Activated CD4-positive, alpha-beta T cell treated with anti-CD3 and anti-CD28 coated beads, Interleukin-10, Interleukin-2, amounts not matched to agents 100 ng/mL and 50 ng/mL, durations not matched to agents 16 hours and 8 hours (primary cell): Measurements from ENCODE around the gene SPNS3.

Source experiments
- DNase-seq: peaks from one replicate; pipeline ENCODE4 v3.0.0-alpha.2; 2020

The SPNS3 gene

DNA sequence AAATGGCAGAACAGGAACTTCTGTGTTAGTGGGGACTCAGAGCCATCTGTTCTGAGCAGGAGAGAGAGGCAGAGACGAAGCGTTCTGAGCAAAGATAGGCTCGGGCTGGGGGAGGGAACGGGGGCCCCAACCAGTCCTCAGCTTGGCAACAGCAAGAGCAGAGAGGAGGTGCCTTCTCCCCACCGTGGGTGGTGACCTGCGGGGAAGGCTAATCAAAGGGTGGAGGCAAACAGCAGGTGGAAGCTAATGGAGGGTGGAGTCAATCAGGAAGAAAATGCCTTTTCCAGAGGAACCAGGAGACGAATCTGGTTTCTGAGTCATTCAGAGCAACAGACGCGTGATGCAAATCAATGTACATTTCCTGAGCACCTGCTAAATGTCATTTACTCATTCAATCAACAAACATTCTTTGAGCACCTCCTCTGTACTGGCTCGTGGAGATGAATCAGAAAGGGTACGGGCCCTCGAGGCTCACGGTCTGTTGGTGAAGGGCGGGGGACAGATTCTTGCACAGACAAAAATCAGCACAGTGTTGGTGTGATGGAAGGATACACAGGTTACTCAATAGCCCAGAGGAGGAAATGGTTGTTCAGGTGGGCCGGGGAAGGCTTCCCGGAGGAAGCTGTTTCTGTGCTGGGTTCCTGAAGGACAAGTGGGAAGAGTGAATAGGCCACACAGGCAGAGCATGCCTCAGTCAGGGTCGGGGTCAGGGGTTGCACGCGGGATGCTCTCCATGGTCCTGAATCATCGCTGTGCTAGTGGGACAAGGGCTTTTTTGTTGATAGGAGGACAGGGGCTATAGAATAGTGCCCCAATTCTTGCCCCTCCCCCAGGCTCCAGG, 59.2 kb downstream of the SPNS3 start:
- DNase-seq = no peak

DNA sequence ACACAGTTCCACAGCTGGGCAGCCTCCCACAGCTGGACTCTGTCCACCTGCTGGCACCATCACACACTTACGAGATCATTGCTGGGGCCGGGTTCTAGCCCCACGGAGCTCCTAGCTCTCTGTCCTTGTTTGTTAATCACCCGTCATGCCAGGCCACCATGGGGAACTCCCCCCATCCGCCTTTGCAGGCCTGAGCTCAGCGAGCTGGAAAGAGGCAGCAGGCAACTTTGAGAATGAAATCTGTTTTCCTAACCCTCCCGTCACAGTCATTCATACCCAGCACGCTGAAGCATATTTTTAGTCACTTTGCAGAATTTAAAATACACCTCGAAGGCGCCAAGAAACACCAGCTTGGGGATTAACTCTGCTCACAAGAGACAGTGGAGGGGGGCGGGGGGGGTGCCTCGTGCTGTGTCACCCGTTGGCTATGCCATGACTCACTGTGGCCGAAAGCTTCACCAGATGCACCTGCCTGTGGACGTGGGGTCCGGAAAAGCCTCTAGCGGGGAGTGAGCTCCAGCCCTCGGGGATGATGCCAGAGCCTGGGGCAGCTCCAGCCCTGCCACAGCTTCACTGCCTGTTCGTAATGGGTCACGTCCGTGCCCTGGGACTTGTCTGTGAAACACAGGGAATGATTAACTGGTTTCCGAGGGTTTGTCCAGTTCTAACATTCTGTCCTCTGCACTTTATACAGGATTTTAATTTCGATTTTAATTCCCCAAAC, 63.5 kb downstream of the SPNS3 start:
- DNase-seq = no peak

DNA sequence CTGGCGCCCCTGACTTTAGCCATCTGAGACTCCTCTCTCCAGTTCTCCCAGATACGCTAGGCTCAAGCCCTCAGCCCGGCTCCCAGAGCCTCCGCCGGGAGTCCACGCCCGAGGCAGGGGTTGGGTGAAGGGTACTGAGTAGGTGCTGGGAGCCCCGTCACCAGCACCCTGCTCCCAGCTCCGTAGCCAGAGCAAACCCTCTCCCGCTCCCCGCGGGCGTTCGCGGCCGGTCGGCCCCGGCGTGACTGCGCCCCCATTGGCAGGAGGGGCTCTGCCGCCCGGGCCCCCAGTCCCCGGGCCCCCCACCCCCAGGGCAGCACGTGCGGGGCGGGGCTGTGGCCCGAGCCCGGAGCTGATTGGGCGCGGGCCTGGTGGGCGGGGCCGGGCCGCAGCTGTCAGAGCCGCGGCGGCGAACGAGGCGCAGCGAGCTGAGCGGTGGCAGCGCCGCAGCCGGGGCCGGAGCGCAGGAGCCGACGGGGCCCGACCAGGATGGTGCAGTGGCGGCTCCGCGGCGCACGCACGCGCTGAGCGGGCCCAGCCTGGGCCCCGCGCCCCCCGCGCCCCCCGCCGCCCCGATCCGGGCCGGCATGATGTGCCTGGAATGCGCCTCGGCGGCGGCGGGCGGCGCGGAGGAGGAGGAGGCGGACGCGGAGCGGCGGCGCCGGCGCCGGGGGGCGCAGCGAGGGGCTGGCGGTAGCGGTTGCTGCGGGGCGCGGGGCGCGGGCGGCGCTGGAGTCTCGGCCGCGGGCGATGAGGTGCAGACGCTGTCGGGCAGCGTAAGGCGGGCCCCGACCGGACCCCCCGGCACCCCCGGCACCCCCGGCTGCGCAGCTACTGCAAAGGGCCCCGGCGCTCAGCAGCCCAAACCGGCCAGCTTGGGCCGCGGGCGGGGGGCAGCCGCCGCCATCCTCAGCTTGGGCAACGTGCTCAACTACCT, 65.0 kb downstream of the SPNS3 start, which contains the start of gene SPNS2:
Gene SPNS2, plus strand, starts transcription at position 421 of the 937 bp plus-strand sequence. Its CDS starts 167 bp downstream, at position 588.
- peak; percentile 64 for DNase-seq

DNA sequence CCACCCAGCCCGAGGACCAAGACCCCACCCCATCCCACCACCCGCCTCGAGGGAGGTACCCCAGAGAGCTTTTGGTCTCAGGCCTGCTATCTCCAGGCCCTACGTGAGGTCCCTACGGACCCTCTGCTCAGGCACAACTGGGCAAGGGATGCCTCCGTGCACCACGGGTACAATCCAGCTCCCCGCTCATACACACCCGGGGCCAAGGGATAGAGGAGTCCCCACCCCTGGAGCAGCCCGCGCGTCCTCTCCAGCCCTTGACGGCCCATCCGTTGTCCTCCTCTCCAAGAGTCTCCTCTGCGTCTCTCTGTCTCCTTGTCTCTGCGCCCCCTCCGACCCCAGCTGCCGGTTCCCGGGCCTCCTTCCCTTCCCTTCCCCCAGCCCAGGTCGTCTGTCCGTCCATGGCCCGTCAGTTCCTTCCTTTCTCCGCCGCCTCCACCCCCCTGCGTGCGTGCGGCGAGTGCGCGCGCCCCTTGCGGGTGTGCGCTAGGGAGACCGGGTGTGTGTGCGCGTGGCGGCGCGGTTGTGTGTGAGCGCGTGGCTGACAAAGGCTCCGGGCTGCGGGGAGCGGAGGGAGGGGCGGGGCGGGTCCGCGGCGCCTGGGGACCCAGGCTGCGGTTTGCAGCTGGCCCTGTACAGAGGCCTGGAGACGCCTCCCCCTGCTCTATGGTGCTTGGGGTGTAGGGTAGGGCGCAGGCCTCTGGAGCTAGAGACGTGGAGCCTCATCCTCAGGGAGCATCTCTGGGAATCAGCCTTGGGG, 65.9 kb downstream of the SPNS3 start:
- no peak for DNase-seq

DNA sequence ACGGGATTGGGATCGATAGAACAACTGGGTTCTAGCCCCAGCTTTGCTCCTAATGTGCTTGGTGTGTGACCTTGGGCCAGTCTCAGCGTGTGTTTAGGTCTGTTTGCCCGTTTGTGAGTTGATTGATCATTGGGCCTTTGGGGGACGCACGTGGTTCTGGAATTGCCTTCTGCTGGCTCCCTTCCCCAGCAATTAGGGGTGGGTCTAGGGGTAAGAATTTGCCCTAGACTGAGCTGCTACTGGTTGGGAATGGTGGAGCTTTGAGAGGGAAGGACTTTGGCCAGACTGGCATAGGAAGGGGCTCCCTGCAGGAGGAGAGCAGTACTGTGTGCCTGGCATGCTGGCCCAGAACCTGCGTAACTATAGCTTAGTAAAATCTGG, 66.4 kb downstream of the SPNS3 start:
- DNase-seq = no peak

DNA sequence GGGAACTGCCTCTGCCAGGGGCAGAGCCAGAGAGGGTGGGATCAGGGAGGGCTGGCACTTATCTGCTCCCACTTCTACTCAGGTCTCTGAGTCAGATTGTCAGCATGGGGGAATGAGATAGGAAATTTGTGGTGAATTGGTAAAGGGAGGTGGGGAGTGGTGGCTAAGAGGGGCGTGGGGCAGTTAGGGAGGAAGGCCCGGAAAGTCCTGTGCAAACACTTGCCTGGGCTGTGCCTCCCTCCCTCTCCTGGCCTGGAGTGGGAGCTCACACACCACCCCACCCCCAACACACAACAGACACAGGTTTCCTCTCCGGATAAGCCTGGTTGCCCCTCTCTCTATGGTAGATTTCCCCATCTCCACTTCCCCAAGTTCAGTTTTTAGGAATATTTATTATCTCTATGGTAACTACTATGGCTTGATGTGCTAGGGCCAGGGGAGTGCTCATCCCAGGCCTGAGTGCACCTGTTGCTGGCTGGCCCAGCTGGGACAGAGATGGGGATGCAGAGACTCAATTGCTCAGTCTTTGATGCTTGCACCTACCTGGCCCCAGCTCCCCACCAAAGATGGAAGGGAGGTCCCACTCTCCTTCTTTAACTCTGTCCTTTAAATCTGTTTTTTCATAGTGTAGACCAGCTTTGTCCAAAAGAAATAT, 67.7 kb downstream of the SPNS3 start:
- no peak for DNase-seq

DNA sequence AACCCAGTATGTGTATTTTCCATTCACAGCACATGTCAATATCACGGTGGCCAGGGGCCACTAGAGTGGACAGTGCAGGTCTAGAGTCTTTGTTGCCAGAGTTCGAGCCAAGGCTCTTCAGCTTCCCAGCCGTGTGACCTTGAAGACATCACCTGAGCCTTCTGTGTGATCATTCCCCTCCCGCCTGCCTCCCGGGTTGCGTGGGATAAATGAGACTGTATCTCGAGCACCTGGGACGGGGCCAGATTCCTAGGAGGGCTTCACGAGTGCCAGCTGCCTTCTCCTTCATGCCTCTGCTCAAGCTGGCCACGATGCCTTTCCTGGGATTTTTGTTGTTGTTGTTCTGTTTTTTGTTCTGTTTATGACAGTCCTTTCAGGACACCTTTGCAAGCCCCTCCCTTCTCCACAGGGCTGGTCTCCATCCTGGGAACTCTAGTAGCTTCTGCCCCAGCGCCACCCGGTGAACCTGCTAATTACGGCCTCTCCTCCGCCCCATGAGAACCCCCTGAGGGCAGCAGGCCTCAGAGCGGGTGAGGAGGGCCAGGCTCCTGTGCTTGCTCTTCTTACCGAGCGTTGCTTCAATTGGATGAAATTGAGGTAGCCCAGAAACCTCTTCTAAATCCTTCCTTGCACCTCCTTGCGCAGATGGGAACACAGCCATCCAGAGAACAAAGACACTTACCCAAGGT, 68.9 kb downstream of the SPNS3 start:
- no peak for DNase-seq

DNA sequence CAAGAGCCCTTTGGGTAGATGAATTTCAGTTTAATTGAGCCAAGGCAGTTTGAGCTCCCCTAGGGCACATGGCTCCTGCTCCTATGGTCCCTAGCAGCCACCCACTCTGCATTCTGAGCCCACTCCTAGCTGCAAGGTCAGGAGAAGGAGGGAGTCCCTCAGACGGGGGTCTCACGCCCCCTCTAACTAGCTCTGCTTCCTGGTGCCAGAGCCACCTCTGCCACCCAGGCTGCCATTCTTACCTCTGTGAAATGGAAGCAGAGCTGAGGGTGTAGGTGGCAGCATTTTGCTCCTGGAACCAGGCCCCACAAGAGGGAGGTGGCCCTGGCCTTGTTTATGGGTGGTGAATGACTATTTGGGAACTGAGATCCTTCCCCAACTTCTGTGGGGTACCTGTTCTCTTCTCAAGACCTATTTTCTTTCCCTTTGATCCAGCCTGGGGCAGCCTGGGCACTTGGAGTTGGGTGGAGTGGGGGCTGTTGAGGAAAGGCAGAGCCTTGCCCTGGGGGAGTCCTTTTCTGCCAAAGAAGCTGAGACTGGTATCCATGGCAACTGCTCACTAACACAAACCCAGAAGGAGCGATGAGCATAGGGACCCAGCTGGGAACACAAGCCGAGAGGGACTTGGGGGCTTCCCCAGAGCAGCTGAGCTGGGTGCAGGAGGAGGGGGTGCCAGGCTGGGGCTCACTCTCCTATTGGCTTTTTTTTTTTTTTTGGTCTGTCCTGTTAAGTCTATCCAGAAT, 69.7 kb downstream of the SPNS3 start:
- no peak for DNase-seq

DNA sequence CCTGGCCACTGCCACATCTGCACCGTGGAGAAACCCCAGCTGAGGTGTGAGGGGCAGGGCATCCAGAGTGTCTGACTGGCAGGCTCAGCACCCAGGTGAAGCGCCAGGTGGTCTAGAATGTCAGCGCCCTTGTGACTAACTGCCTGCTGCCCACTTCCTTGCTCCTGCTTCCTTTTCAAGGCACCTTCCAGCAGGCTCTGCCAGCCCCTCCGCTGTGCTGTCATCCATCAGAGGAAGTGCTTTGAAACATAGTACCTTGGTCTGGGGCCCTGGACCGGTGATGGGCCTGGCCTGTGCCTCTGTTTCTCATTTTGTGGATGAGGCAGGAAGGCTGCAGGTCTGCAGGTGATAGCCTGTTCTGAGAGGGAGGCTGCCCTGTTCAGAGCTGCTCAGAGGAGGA, 70.4 kb downstream of the SPNS3 start:
- DNase-seq = no peak

DNA sequence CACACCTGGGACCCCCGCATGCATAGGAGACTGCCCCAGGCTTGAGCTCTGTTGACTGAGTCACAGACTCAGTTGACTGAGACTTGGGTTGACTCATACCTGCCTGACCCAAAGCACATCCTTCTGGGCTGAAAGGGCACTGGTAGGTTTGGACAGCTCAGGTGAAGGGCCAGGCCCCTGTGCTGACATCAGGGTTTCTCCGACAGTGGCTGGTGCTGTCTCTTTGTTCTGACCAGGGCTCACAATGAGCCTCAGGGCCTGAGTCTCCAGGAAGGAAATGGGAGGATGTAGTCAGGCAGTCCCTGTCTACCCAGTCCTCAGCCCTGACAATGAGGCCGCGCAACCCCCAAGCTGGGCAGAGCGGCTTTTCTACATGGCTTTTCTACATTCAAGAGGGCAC, 71.4 kb downstream of the SPNS3 start:
- DNase-seq = no peak

DNA sequence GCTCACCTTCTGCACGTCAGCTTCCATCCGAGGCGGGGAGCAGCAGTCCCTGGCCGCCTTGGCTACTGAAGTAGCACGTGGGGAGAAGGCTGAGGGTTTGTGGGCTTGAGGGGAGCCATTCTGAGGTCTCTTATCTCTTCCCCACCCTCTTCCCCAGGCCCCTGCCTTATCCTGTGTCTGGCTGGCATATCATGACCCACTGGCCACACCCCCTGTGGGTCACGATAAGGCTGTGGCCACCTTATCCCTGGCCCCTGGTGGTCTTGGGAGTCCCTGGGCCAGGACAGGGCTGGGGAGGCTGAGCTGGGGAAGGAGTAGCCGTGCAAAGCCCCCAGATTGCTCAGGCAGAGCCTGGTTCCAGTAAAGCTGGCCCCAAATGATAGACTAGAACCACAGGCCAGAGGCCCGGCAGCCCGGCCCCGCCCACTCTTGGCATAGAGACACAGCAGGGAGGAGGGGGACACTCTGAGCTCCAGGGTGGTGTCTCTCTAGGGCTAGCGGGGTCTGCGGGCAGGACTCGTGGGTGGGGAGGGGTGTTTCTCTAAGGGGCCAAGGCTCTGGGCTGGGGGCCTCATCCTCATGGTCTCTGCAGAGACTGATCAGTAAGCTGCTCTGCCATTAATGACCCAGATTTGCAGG, 72.6 kb downstream of the SPNS3 start:
- DNase-seq = no peak

DNA sequence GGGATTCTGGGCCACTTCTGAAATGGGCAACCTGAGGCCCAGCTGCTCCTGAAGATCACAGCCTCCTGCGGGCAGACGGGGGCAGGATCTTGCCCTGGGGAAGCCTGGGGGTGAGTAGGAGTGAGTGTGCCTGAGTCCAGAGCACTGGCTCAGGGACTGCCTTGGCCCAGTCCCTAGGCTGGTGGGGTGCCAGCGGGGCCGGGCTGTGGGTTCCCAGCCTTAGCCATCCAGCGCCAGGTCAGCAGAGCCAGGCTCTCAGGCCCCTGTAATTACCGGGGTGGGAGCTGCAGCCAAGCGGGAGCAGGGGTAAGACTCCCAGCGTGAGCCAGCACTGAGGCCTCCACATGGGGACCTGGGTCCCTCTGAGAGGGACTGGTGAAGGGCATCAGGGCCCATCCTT, 73.2 kb downstream of the SPNS3 start:
- DNase-seq = no peak

DNA sequence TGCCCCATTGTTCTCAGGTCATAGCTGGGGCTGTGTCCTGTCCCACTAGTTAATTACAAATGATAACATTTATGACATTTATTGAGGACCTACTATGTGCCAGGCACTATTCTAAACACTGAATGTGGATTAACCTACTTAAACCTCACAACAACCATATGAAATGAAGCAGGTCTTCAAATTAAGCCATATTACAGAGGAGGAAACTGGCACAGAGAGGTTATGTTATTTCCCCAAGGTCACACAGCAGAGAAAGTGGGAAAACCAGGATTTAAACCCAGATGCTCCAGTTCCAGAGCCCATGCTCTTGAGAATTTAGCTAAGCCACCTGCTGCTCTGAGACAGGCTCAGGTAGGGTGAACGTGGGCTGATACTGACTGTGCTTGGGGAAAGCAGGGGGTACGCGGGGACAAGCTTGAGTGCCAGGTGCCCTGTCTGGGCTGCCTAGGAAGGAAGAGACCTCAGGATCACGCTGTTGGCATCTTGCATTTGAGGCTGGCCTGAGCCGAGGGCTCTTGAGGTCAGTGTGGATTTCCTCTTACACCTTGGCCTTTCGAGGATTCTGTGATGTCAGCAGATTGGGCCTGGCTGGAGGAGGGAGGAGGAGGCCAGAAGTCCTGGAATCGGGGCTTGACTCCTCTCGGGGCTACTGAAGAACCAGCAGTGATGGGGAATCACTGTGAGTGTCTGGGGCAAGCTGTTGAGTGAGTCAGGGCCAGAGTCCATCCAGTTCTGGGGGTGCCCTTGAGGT, 73.8 kb downstream of the SPNS3 start:
- no peak for DNase-seq

DNA sequence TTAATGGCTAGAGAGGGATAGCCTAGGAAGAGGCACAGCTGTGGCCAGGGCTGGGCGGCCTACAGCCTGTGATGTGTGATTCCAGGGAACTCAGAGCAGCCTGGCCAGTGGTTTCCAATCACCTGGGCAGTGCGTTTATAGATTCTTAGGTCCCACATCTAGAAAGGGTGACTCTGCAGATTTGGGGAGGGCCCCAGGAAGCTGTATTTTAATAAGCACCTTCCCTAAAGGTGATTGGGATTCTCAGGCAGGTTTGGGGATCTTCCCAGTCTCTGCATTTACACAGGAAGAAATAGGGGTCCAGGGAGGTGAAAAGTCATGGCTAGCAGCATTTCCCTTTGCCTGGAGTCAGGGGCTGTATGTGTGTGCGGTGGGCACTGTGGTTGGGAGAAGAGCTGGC, 74.5 kb downstream of the SPNS3 start:
- DNase-seq = no peak

DNA sequence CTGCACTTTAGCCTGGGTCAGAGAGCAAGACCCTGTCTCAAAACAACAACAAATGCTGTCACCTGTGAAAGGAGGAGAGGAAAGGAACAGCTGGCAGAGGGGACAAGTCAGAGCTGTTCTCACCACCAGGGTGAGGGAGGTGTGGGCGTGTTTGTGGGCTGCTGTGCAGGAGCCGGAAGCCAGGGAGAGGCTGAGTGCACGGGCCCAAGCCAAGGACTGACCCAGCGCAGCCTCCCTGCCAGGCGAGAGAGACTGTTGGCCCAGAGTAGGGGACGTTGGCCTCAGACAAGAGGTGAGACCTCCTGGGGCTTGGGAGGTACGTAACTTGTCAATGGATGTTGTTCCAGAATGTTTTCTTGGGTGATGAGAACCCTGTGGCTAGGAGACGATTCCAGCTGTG, 75.7 kb downstream of the SPNS3 start:
- DNase-seq = peak; percentile 58

DNA sequence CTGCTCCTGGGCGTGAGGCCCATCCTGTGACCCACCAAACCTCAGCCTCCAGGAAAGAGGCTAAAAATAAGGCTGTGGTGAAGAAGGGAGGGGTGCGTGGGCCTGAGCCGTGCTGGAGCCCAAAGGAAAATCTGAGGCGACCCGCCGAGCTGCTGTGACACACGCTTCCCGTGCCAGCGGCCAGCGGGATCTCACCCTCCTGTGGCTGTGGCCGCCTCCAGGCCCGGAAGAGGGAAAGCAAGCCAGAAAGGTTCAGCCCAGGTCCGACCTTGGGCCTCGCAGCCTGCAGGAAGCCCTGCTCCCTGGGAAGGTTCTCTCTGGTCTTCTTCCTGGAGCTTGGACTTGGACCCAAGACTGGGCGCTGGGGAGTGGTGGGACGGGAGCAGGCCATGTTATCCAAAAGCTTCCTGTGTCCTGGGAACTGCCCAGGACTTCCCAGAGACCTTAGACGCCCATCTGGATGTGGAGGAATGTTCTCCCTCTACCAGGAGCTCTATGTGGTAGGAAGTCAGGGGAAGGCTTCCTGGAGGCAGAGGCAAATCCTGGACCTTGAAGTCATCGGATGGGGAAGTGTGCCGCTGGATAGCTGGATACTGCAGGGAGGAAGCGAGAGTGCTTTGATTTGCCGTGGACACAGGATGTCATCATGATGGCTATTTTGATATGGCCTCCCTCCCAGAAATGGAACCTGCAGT, 76.3 kb downstream of the SPNS3 start:
- DNase-seq = no peak

DNA sequence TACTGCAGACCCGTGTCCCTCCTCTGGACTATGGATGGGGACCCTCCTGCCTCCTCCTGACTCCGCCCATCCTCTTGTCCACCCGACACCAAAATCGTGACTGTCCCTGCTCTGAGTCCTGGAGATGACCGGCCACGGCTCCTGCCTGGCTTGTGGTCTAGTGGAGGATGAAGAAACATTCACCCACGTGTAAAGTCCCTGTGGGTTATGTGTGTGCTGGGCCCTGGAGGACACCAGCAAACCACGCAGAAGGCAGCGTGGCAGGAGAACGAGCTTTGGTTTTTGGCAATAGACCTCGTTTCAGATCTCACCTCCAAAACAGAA, 76.8 kb downstream of the SPNS3 start:
- DNase-seq = no peak

DNA sequence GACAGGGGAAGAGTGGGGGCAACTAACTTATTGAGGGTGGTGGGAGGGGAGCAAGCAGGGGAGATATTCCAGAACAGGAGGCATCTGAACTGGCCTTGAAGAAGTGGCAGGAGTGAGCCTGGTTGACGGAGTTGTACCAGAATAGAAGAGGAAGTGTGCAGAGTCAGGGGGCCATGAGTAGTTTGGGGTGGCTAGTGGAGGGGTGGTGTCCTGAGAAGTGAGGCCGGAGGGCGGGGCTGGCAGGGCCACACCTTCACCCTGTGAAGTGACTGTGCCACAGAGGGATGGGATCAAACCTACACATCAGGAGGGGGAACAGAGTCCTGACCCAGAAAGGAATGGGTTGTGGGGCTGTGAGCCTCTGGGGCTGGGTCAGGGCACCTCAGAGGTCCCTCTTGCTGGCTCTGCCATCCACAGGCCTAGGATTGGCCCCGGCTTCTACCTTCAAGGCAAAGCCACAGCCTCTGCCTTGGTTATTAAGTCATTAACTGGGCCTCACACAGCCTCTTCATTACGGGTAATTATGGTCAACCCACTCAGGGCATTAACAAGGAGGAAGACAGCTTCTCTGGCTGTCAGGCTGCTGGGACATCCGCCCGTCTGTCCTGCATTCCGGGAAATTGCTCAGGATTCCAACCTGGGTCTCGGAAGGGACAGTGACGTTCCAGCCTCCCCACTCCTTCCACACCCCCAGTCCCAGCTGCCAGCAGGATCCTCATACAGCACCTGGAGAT, 77.6 kb downstream of the SPNS3 start:
- no peak for DNase-seq
